Testis (tissue), 3 donors: ENCODE data around the gene PTGDS. TPM values are rescaled to one million over a fixed set of nuclear protein-coding genes. Genes with fewer than 3 reads are reported as not detected.

Experiments used
- DNase-seq: peaks from one replicate; pipeline ENCODE4 v3.0.0-alpha.2; 2019
- H3K27ac ChIP-seq, 2 donors: fragments of 200-600 bp; sonication (generic); one replicate each; pipeline ENCODE4 v1.5.1; 2019
- H3K27me3 ChIP-seq: fragments of 200-600 bp; sonication (generic); one replicate; pipeline ENCODE4 v1.5.1; 2019
- H3K36me3 ChIP-seq: fragments of 200-600 bp; sonication (generic); one replicate; pipeline ENCODE4 v1.5.1; 2017; ENCODE audit warnings: low read depth; ENCODE audit errors: missing control alignments
- H3K4me1 ChIP-seq: fragments of 200-600 bp; sonication (generic); one replicate; pipeline ENCODE4 v1.5.1; 2019
- H3K4me3 ChIP-seq, 2 donors: fragments of 200-600 bp; sonication (generic); one replicate each; pipeline ENCODE4 v1.5.1; 2017 to 2019
- H3K9me3 ChIP-seq: fragments of 200-600 bp; sonication (generic); one replicate; pipeline ENCODE4 v1.5.1; 2017
- CTCF ChIP-seq, 3 experiments: fragments of 450-650 bp in 2 of 3; fragments of 200-600 bp in 1 of 3; sonication (generic) in 1 of 3; IDR thresholded peaks; one replicate each; pipeline ENCODE4 v1.5.1; 2016 to 2019; ENCODE audit warnings: antibody characterized with exemption in 3 of 3, mild to moderate bottlenecking in 2 of 3, moderate library complexity in 1 of 3
- POLR2A ChIP-seq: fragments of 450-650 bp; IDR thresholded peaks from one replicate; pipeline ENCODE4 v1.6.1; 2017; ENCODE audit warnings: antibody characterized with exemption, mild to moderate bottlenecking, moderate library complexity
- WGBS, 2 donors: methylation state at CpG; one replicate each; pipeline ENCODE4 v1.1.5; 2018; 5-methylcytosine and 5-hydroxymethylcytosine counted together
- intact Hi-C: fragments of 100-400 bp; cut with DNase I; formaldehyde crosslinking; loops from one replicate; pipeline ENCODE4 v1.15.1; 2023; ENCODE audit warnings: low total_unique reads
- polyA plus RNA-seq: library from polyadenylated mRNA; stranded (reverse); fragments of 350-450 nt; fragmentation: Illumina TruSeq; extraction: RNeasy Lipid Tissue Mini Kit (QIAGEN cat#74804); gene quantifications from one replicate; pipeline ENCODE4 v1.2.3, GENCODE V29; 2014; ENCODE audit warnings: low read depth, low replicate concordance; ENCODE audit not compliant: insufficient read depth
- total RNA-seq, 2 donors: library from RNA; depleted of rRNA; stranded (reverse); fragments of >200 nt; gene quantifications; one replicate each; pipeline ENCODE4 v1.2.3, GENCODE V29; 2016

PTGDS gene
- total and polyA plus RNA-seq, 3 donors from 2014 or later, result 4,976 to 5,948 (median 5,554) TPM

GRCh38 chr9:137030538-137031527 lies 53.5 kb downstream of the PTGDS start:
- H3K27ac ChIP-seq, result no peak overlapping the region

More at GRCh38 chr9:137030538-137031527, 53.5 kb downstream of the PTGDS start:
- H3K36me3 ChIP-seq, result no peaks in the 10 kb centered on the region
- 89 to 90% methylated on average over 10 to 61 of the region's 65 CpGs for WGBS, 2 donors
- no peaks in the 10 kb centered on the region for H3K27me3 ChIP-seq
- intact Hi-C loops, result loop anchor here (10.0 kb wide), 1 partner anchor 196 kb away; no protein-coding TSS in a partner anchor
- no peak for TF ChIP-seq POLR2A
- no peak for TF ChIP-seq CTCF (IDR thresholded peaks at IDR 0.05)
- H3K4me3 ChIP-seq, result no peak overlapping the region
- no peak for DNase-seq
- no peaks in the 10 kb centered on the region for H3K9me3 ChIP-seq
- peaks cover 34% of the 10 kb centered on the region for H3K4me1 ChIP-seq

Other genes with a start within 250 kb of the PTGDS start
Only the 30 nearest of the 37 such genes appear.
- not detected for gene LCN8, start 219.3 kb upstream of the PTGDS start, total RNA-seq
- 2.0 TPM for gene LCN8, start 219.3 kb upstream of the PTGDS start, polyA plus RNA-seq
- gene LCN15, start 213.0 kb upstream of the PTGDS start, total RNA-seq, result under 1 TPM in 1 of 2 donors, not detected in 1; 0.68 TPM
- gene LCN15, start 213.0 kb upstream of the PTGDS start, polyA plus RNA-seq, result 0.41 TPM
- 100 to 1,000 TPM; 108 to 127 TPM for gene TMEM141, start 186.2 kb upstream of the PTGDS start, total RNA-seq
- 80.4 TPM for gene TMEM141, start 186.2 kb upstream of the PTGDS start, polyA plus RNA-seq
- 10 to 100 TPM; 41.1 to 59.8 TPM for gene CCDC183, start 181.2 kb upstream of the PTGDS start, total RNA-seq
- 37.8 TPM for gene CCDC183, start 181.2 kb upstream of the PTGDS start, polyA plus RNA-seq
- 100 to 1,000 TPM in 1 of 2 donors, 10 to 100 TPM in 1; 95.1 to 103 TPM for gene RABL6, start 169.6 kb upstream of the PTGDS start, total RNA-seq
- 69.1 TPM for gene RABL6, start 169.6 kb upstream of the PTGDS start, polyA plus RNA-seq
- 10 to 100 TPM; 13.1 to 24.6 TPM for gene AJM1, start 135.0 kb upstream of the PTGDS start, total RNA-seq
- 4.0 TPM for gene AJM1, start 135.0 kb upstream of the PTGDS start, polyA plus RNA-seq
- gene PHPT1, start 128.1 kb upstream of the PTGDS start, total RNA-seq, result 100 to 1,000 TPM; 134 to 146 TPM
- gene PHPT1, start 128.1 kb upstream of the PTGDS start, polyA plus RNA-seq, result 146 TPM
- 10 to 100 TPM; 18.3 to 21.9 TPM for gene MAMDC4, start 125.2 kb upstream of the PTGDS start, total RNA-seq
- gene MAMDC4, start 125.2 kb upstream of the PTGDS start, polyA plus RNA-seq, result 8.1 TPM
- gene EDF1, start 111.2 kb upstream of the PTGDS start, total RNA-seq, result 100 to 1,000 TPM; 278 to 330 TPM
- gene EDF1, start 111.2 kb upstream of the PTGDS start, polyA plus RNA-seq, result 368 TPM
- 10 to 100 TPM; 23.7 to 32.9 TPM for gene TRAF2, start 91.0 kb upstream of the PTGDS start, total RNA-seq
- gene TRAF2, start 91.0 kb upstream of the PTGDS start, polyA plus RNA-seq, result 21.9 TPM
- gene FBXW5, start 32.8 kb upstream of the PTGDS start, total RNA-seq, result 100 to 1,000 TPM; 509 to 749 TPM
- gene FBXW5, start 32.8 kb upstream of the PTGDS start, polyA plus RNA-seq, result 452 TPM
- 1 to 10 TPM; 4.6 to 4.9 TPM for gene C8G, start 32.3 kb upstream of the PTGDS start, total RNA-seq
- 4.6 TPM for gene C8G, start 32.3 kb upstream of the PTGDS start, polyA plus RNA-seq
- gene LCN12, start 25.2 kb upstream of the PTGDS start, total RNA-seq, result 10 to 100 TPM; 11.5 to 27.8 TPM
- 27.1 TPM for gene LCN12, start 25.2 kb upstream of the PTGDS start, polyA plus RNA-seq
- 100 to 1,000 TPM in 1 of 2 donors, 10 to 100 TPM in 1; 59.3 to 131 TPM for gene LCNL1, start 5.5 kb downstream of the PTGDS start, total RNA-seq
- 17.5 TPM for gene LCNL1, start 5.5 kb downstream of the PTGDS start, polyA plus RNA-seq
- 10 to 100 TPM; 47.8 to 56.6 TPM for gene PAXX, start 14.9 kb downstream of the PTGDS start, total RNA-seq
- 25.9 TPM for gene PAXX, start 14.9 kb downstream of the PTGDS start, polyA plus RNA-seq
- gene CLIC3, start 19.1 kb downstream of the PTGDS start, total RNA-seq, result 1 to 10 TPM; 1.8 to 1.9 TPM
- gene CLIC3, start 19.1 kb downstream of the PTGDS start, polyA plus RNA-seq, result 2.8 TPM
- 10 to 100 TPM; 56.0 to 65.5 TPM for gene ABCA2, start 50.7 kb downstream of the PTGDS start, total RNA-seq
- 33.6 TPM for gene ABCA2, start 50.7 kb downstream of the PTGDS start, polyA plus RNA-seq
- under 1 TPM; 0.06 to 0.24 TPM for gene FUT7, start 54.6 kb downstream of the PTGDS start, total RNA-seq
- 0.24 TPM for gene FUT7, start 54.6 kb downstream of the PTGDS start, polyA plus RNA-seq
- 100 to 1,000 TPM in 1 of 2 donors, 10 to 100 TPM in 1; 75.9 to 103 TPM for gene NPDC1, start 68.7 kb downstream of the PTGDS start, total RNA-seq
- 47.7 TPM for gene NPDC1, start 68.7 kb downstream of the PTGDS start, polyA plus RNA-seq
- gene ENTPD2, start 76.6 kb downstream of the PTGDS start, total RNA-seq, result 1 to 10 TPM; 5.7 to 9.6 TPM
- 8.5 TPM for gene ENTPD2, start 76.6 kb downstream of the PTGDS start, polyA plus RNA-seq
- gene SAPCD2, start 93.1 kb downstream of the PTGDS start, total RNA-seq, result 1 to 10 TPM; 1.4 to 1.7 TPM
- gene SAPCD2, start 93.1 kb downstream of the PTGDS start, polyA plus RNA-seq, result 0.78 TPM
- 10 to 100 TPM in 1 of 2 donors, 1 to 10 TPM in 1; 7.2 to 10.1 TPM for gene UAP1L1, start 100.0 kb downstream of the PTGDS start, total RNA-seq
- gene UAP1L1, start 100.0 kb downstream of the PTGDS start, polyA plus RNA-seq, result 6.9 TPM
- gene MAN1B1, start 109.5 kb downstream of the PTGDS start, total RNA-seq, result 100 to 1,000 TPM; 122 to 124 TPM
- 62.2 TPM for gene MAN1B1, start 109.5 kb downstream of the PTGDS start, polyA plus RNA-seq
- 100 to 1,000 TPM; 207 to 215 TPM for gene DPP7, start 137.2 kb downstream of the PTGDS start, total RNA-seq
- gene DPP7, start 137.2 kb downstream of the PTGDS start, polyA plus RNA-seq, result 242 TPM
- 1 to 10 TPM; 1.5 to 3.8 TPM for gene GRIN1, start 161.7 kb downstream of the PTGDS start, total RNA-seq
- 0.79 TPM for gene GRIN1, start 161.7 kb downstream of the PTGDS start, polyA plus RNA-seq
- gene LRRC26, start 192.5 kb downstream of the PTGDS start, total RNA-seq, result 1 to 10 TPM; 2.4 to 5.1 TPM
- not detected for gene LRRC26, start 192.5 kb downstream of the PTGDS start, polyA plus RNA-seq
- 10 to 100 TPM; 19.8 to 37.9 TPM for gene TMEM210, start 194.6 kb downstream of the PTGDS start, total RNA-seq
- gene TMEM210, start 194.6 kb downstream of the PTGDS start, polyA plus RNA-seq, result 83.2 TPM
- 10 to 100 TPM; 91.0 to 98.5 TPM for gene ANAPC2, start 211.1 kb downstream of the PTGDS start, total RNA-seq
- gene ANAPC2, start 211.1 kb downstream of the PTGDS start, polyA plus RNA-seq, result 80.6 TPM
- gene SSNA1, start 211.2 kb downstream of the PTGDS start, total RNA-seq, result 100 to 1,000 TPM; 134 to 137 TPM
- 211 TPM for gene SSNA1, start 211.2 kb downstream of the PTGDS start, polyA plus RNA-seq
- 10 to 100 TPM; 25.9 to 35.2 TPM for gene TPRN, start 223.2 kb downstream of the PTGDS start, total RNA-seq
- 17.2 TPM for gene TPRN, start 223.2 kb downstream of the PTGDS start, polyA plus RNA-seq